Measurements from ENCODE around the gene AHDC1.

AHDC1 gene

GRCh38 chr1:27606708-27607238 is 2.8 kb upstream of the AHDC1 start:
- Mint-ChIP-seq H3K4me1 (peaks cover 33% of the 10 kb centered on the region), H3K36me3 (no peaks in the 10 kb centered on the region), H3K4me3 (no peak overlapping the region), H3K27me3 (no peaks in the 10 kb centered on the region), H3K9me3 (no peaks in the 10 kb centered on the region), H3K27ac (no peak overlapping the region)

- Mint-ChIP-seq H3K36me3 (no peaks in the 10 kb centered on the region), H3K27me3 (no peaks in the 10 kb centered on the region), H3K4me3 (peak overlapping the region; percentile 94), H3K4me1 (peaks cover 39% of the 10 kb centered on the region), H3K27ac (no peak overlapping the region), H3K9me3 (no peaks in the 10 kb centered on the region)
Observed at GRCh38 chr1:27605796-27606707, 2.1 kb upstream of the AHDC1 start.

GRCh38 chr1:27605300-27605766 is 1.4 kb upstream of the AHDC1 start:
- Mint-ChIP-seq H3K27me3 (no peaks in the 10 kb centered on the region), H3K4me3 (peak overlapping the region; percentile 94), H3K4me1 (peaks cover 41% of the 10 kb centered on the region), H3K9me3 (no peaks in the 10 kb centered on the region), H3K27ac (peak overlapping the region; percentile 76), H3K36me3 (no peaks in the 10 kb centered on the region)

- no peaks in the 10 kb centered on the region for H3K9me3 Mint-ChIP-seq
- no peaks in the 10 kb centered on the region for H3K27me3 Mint-ChIP-seq
- peak overlapping the region; percentile 76 for H3K27ac Mint-ChIP-seq
- H3K36me3 Mint-ChIP-seq, result no peaks in the 10 kb centered on the region
- H3K4me3 Mint-ChIP-seq, result peak overlapping the region; percentile 94
- H3K4me1 Mint-ChIP-seq, result peaks cover 47% of the 10 kb centered on the region
Observed at GRCh38 chr1:27604579-27605299, 795 bp upstream of the AHDC1 start.

GRCh38 chr1:27603309-27603680 is 649 bp downstream of the AHDC1 start:
- peaks cover 59% of the 10 kb centered on the region for H3K4me1 Mint-ChIP-seq
- peak overlapping the region; percentile 94 for H3K4me3 Mint-ChIP-seq
- no peaks in the 10 kb centered on the region for H3K36me3 Mint-ChIP-seq
- no peak overlapping the region for H3K27ac Mint-ChIP-seq
- no peaks in the 10 kb centered on the region for H3K9me3 Mint-ChIP-seq
- no peaks in the 10 kb centered on the region for H3K27me3 Mint-ChIP-seq

GRCh38 chr1:27602462-27603308 is 1.3 kb downstream of the AHDC1 start:
- Mint-ChIP-seq H3K4me1 (peaks cover 59% of the 10 kb centered on the region), H3K27me3 (no peaks in the 10 kb centered on the region), H3K27ac (peak overlapping the region; percentile 41), H3K4me3 (peak overlapping the region; percentile 80), H3K9me3 (no peaks in the 10 kb centered on the region), H3K36me3 (no peaks in the 10 kb centered on the region)

GRCh38 chr1:27601771-27602461 is 2.0 kb downstream of the AHDC1 start:
- peak overlapping the region; percentile 64 for H3K27ac Mint-ChIP-seq
- H3K4me1 Mint-ChIP-seq, result peaks cover 58% of the 10 kb centered on the region

GRCh38 chr1:27601321-27601770 is 2.6 kb downstream of the AHDC1 start:
- peak overlapping the region; percentile 64 for H3K4me3 Mint-ChIP-seq
- peaks cover 52% of the 10 kb centered on the region for H3K4me1 Mint-ChIP-seq
- no peaks in the 10 kb centered on the region for H3K36me3 Mint-ChIP-seq
- no peaks in the 10 kb centered on the region for H3K9me3 Mint-ChIP-seq
- no peaks in the 10 kb centered on the region for H3K27me3 Mint-ChIP-seq
- H3K27ac Mint-ChIP-seq, result peak overlapping the region; percentile 64

More at GRCh38 chr1:27601771-27602461, 2.0 kb downstream of the AHDC1 start:
- Mint-ChIP-seq H3K4me3 (peak overlapping the region; percentile 80), H3K27me3 (no peaks in the 10 kb centered on the region), H3K36me3 (no peaks in the 10 kb centered on the region), H3K9me3 (no peaks in the 10 kb centered on the region)

- H3K36me3 Mint-ChIP-seq, result no peaks in the 10 kb centered on the region
- H3K4me3 Mint-ChIP-seq, result peak overlapping the region; percentile 12
Observed at GRCh38 chr1:27600498-27601175, 3.3 kb downstream of the AHDC1 start.

GRCh38 chr1:27599605-27600497 is 4.1 kb downstream of the AHDC1 start:
- H3K4me1 Mint-ChIP-seq, result peaks cover 38% of the 10 kb centered on the region
- no peak overlapping the region for H3K27ac Mint-ChIP-seq
- H3K4me3 Mint-ChIP-seq, result no peak overlapping the region
- no peaks in the 10 kb centered on the region for H3K27me3 Mint-ChIP-seq
- H3K36me3 Mint-ChIP-seq, result no peaks in the 10 kb centered on the region
- no peaks in the 10 kb centered on the region for H3K9me3 Mint-ChIP-seq

More at GRCh38 chr1:27600498-27601175, 3.3 kb downstream of the AHDC1 start:
- Mint-ChIP-seq H3K27me3 (no peaks in the 10 kb centered on the region), H3K27ac (peak overlapping the region; percentile 2), H3K9me3 (no peaks in the 10 kb centered on the region), H3K4me1 (peaks cover 45% of the 10 kb centered on the region)

GRCh38 chr1:27598902-27599528 is 4.9 kb downstream of the AHDC1 start:
- no peak overlapping the region for H3K27ac Mint-ChIP-seq

GRCh38 chr1:27598295-27598687 is 5.7 kb downstream of the AHDC1 start:
- no peaks in the 10 kb centered on the region for H3K36me3 Mint-ChIP-seq
- H3K27ac Mint-ChIP-seq, result no peak overlapping the region
- no peaks in the 10 kb centered on the region for H3K27me3 Mint-ChIP-seq
- H3K9me3 Mint-ChIP-seq, result no peaks in the 10 kb centered on the region
- H3K4me3 Mint-ChIP-seq, result no peak overlapping the region
- peaks cover 36% of the 10 kb centered on the region for H3K4me1 Mint-ChIP-seq

More at GRCh38 chr1:27598902-27599528, 4.9 kb downstream of the AHDC1 start:
- Mint-ChIP-seq H3K36me3 (no peaks in the 10 kb centered on the region), H3K4me1 (peaks cover 36% of the 10 kb centered on the region), H3K4me3 (no peak overlapping the region), H3K9me3 (no peaks in the 10 kb centered on the region), H3K27me3 (no peaks in the 10 kb centered on the region)

Measured in activated naive CD4-positive, alpha-beta T cell treated with anti-CD3 and anti-CD28 coated beads, Interleukin-2, amount 50 U/mL, for 24 hours (primary cell).